OCI-LY7 (cell line): ENCODE data around the gene CIT. TPM values are rescaled to one million over a fixed set of nuclear protein-coding genes. Genes with fewer than 3 reads are reported as not detected.

Experiments
- BruUV-seq: library from RNA; stranded (reverse); fragments of 400-500 nt; replicated peaks from 2 replicates; lab custom pipeline; 2021; lab: Mats Ljungman, UMichigan
- CTCF ChIA-PET: fragments of 300-600 bp; sonication (Branson Sonifier 250); formaldehyde crosslinking; loops from one replicate; lab custom pipeline; 2022; ENCODE audit warnings: antibody characterized with exemption; ENCODE audit not compliant: unreplicated experiment; lab: Charles Lee
- POLR2A ChIA-PET: fragments of 300-600 bp; sonication (Branson Sonifier 250); formaldehyde crosslinking; loops from one replicate; lab custom pipeline; 2022; ENCODE audit warnings: antibody characterized with exemption; lab: Charles Lee
- DNase-seq: peaks from one replicate; pipeline ENCODE4 v3.0.0-alpha.2; 2015; ENCODE audit warnings: low spot score
- H2AFZ ChIP-seq: fragments of 200-600 bp; sonication (generic), shearing (Covaris generic); 2 replicates; pipeline ENCODE4 v1.6.1; 2014; ENCODE audit warnings: mild to moderate bottlenecking, antibody characterized with exemption, low read length, moderate library complexity
- H3K27ac ChIP-seq: fragments of 200-600 bp; sonication (generic); 2 replicates; pipeline ENCODE4 v1.5.1; 2014; ENCODE audit warnings: mixed run types, low read depth, mild to moderate bottlenecking, moderate library complexity, low read length, inconsistent platforms; ENCODE audit not compliant: poor library complexity, severe bottlenecking
- H3K36me3 ChIP-seq: fragments of 200-600 bp; sonication (generic); 2 replicates; pipeline ENCODE4 v1.6.1; 2014; ENCODE audit warnings: mild to moderate bottlenecking, antibody characterized with exemption, low read length, moderate library complexity, mixed read lengths; ENCODE audit not compliant: insufficient read depth
- H3K4me1 ChIP-seq: fragments of 200-600 bp; sonication (generic); 2 replicates; pipeline ENCODE4 v1.5.1; 2014; ENCODE audit warnings: mild to moderate bottlenecking, low read length; ENCODE audit not compliant: insufficient read depth, poor library complexity, severe bottlenecking
- H3K4me2 ChIP-seq: fragments of 200-600 bp; sonication (generic); 2 replicates; pipeline ENCODE4 v1.6.1; 2014; ENCODE audit warnings: mild to moderate bottlenecking, low read length
- H3K4me3 ChIP-seq: fragments of 200-600 bp; sonication (generic); 2 replicates; pipeline ENCODE4 v1.5.1; 2014; ENCODE audit warnings: mild to moderate bottlenecking, low read depth, low read length; ENCODE audit not compliant: poor library complexity, severe bottlenecking
- H3K79me2 ChIP-seq: fragments of 200-600 bp; sonication (generic); 2 replicates; pipeline ENCODE4 v1.6.1; 2016; ENCODE audit warnings: low read depth, mild to moderate bottlenecking, low read length, moderate library complexity, mixed read lengths; ENCODE audit not compliant: insufficient read depth
- H3K9me2 ChIP-seq: fragments of 200-600 bp; sonication (generic); 2 replicates; pipeline ENCODE4 v1.6.1; 2016; ENCODE audit warnings: mild to moderate bottlenecking, low read length, mixed read lengths; ENCODE audit not compliant: insufficient read depth
- H3K9me3 ChIP-seq: fragments of 200-600 bp; sonication (generic); 2 replicates; pipeline ENCODE4 v1.6.1; 2014; ENCODE audit warnings: mild to moderate bottlenecking, mixed run types, low read length, mixed read lengths
- H4K20me1 ChIP-seq: fragments of 200-600 bp; sonication (generic); 2 replicates; pipeline ENCODE4 v1.6.1; 2014; ENCODE audit warnings: mild to moderate bottlenecking, antibody characterized with exemption, low read length, moderate library complexity, mixed read lengths; ENCODE audit not compliant: insufficient read depth
- CTCF ChIP-seq: fragments of 200-600 bp; sonication (generic); conservative IDR thresholded peaks from 2 replicates; pipeline ENCODE4 v1.5.1; 2014; ENCODE audit warnings: mild to moderate bottlenecking, antibody characterized with exemption, low read length, moderate library complexity, mixed read lengths
- EZH2phosphoT487 ChIP-seq: fragments of 200-600 bp; sonication (generic); IDR thresholded peaks from 2 replicates; pipeline ENCODE4 v1.6.1; 2018; ENCODE audit warnings: low read depth, borderline replicate concordance, mild to moderate bottlenecking, mixed run types, antibody characterized with exemption, low read length, moderate library complexity, mixed read lengths
- intact Hi-C: fragments of 100-400 bp; cut with micrococcal nuclease; formaldehyde crosslinking; loops from one replicate; pipeline ENCODE4 v1.10.0; 2022; ENCODE audit not compliant: unreplicated experiment
- total RNA-seq, 2 experiments: library from RNA; depleted of rRNA in 1 of 2; stranded (reverse); fragments of >200 nt in 1 of 2; shearing (Covaris generic) in 1 of 2; gene quantifications; 2 replicates each; pipeline ENCODE4 v1.2.3, GENCODE V29; 2014 to 2022

Gene CIT
- total RNA-seq, 2 experiments from 2014 or later = 33.4 to 90.1 TPM

GRCh38 chr12:119740830-119741229, 136.3 kb downstream of the CIT start:
- intact Hi-C loops = no loop called here
- TF ChIP-seq EZH2phosphoT487 (no peak), CTCF (no peak)
- ChIA-PET POLR2A (no interaction called here), CTCF (no interaction called here)
- H3K4me2 ChIP-seq = no peak overlapping the region
- no peak for DNase-seq
- H3K36me3 ChIP-seq = peaks cover 81% of the 10 kb centered on the region
- H3K4me3 ChIP-seq = no peak overlapping the region
- no TSS peak for BruUV-seq
- H4K20me1 ChIP-seq = no peaks in the 10 kb centered on the region
- no peak overlapping the region for H3K27ac ChIP-seq
- H3K9me2 ChIP-seq = no peaks in the 10 kb centered on the region
- H3K9me3 ChIP-seq = peaks cover 13% of the 10 kb centered on the region
- H3K4me1 ChIP-seq = no peaks in the 10 kb centered on the region
- H3K79me2 ChIP-seq = no peaks in the 10 kb centered on the region
- H2AFZ ChIP-seq = no peak overlapping the region

DNA sequence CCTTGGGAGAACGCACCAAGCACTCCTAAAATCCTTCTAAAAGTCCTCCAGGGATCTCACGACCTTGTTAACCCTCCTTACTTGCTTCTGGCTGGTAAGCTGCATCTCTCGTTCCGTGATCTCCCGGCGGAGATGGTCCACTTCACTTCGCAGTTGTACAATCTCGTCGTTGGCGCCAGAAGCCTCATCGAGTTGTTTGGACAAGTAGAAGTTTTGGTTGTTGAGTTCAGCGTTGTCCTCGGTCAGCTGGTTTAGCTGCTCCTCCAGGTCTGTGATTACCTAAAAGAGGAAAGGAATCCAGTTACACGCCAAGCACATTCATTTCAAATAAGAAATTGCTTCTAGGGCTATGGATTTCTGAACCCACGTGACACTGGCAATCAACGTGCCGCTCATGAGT, 142.0 kb downstream of the CIT start:
- H3K4me2 ChIP-seq = no peak overlapping the region
- DNase-seq = no peak
- no peaks in the 10 kb centered on the region for H4K20me1 ChIP-seq
- POLR2A ChIA-PET = interaction anchor here (1.1 kb wide), 1 partner anchor 9 kb away, joined by 3 read pairs; no protein-coding TSS in a partner anchor
- H3K4me1 ChIP-seq = no peaks in the 10 kb centered on the region
- no peak overlapping the region for H3K4me3 ChIP-seq
- H3K79me2 ChIP-seq = no peaks in the 10 kb centered on the region
- BruUV-seq = no TSS peak
- TF ChIP-seq CTCF = no peak
- TF ChIP-seq EZH2phosphoT487 = no peak
- no peak overlapping the region for H3K27ac ChIP-seq
- H3K9me2 ChIP-seq = no peaks in the 10 kb centered on the region
- peaks cover 67% of the 10 kb centered on the region for H3K36me3 ChIP-seq
- no peak overlapping the region for H2AFZ ChIP-seq
- H3K9me3 ChIP-seq = no peaks in the 10 kb centered on the region
- CTCF ChIA-PET = no interaction called here
- intact Hi-C loops = no loop called here

DNA sequence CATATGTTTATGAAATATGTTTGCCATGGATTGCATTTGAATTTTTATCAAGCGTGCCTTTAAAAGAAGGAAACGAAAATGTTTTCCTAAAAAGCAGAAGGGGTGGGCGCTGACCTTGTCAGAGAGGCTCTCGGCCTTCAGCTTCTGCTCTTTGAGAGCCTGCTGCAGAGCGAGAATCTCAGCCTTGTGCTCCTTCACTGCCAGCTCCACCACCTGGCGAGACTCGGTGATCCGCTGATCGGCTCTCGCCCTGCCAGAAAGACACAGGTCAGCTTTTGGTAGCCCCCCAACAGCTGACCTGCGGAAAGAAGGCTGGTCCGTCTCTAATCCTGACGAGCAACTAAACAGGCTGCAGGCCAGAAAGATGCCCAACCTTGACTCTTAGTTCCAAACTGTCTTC, 146.7 kb downstream of the CIT start:
- BruUV-seq = no TSS peak
- Histone ChIP-seq H3K4me2 (no peak overlapping the region), H3K9me2 (no peaks in the 10 kb centered on the region), H3K79me2 (no peaks in the 10 kb centered on the region), H3K36me3 (peaks cover 81% of the 10 kb centered on the region), H4K20me1 (no peaks in the 10 kb centered on the region), H3K9me3 (no peaks in the 10 kb centered on the region), H3K4me1 (peaks cover 11% of the 10 kb centered on the region), H2AFZ (no peak overlapping the region), H3K4me3 (no peak overlapping the region), H3K27ac (no peak overlapping the region)
- CTCF ChIA-PET = no interaction called here
- intact Hi-C loops = no loop called here
- TF ChIP-seq CTCF (no peak), EZH2phosphoT487 (no peak)
- POLR2A ChIA-PET = no interaction called here
- DNase-seq = no peak
